OCI-LY7 (cell line): ENCODE results near the gene KRT31.

Experiments
- EZH2phosphoT487 ChIP-seq: fragments of 200-600 bp; sonication (generic); IDR thresholded peaks from 2 replicates; pipeline ENCODE4 v1.6.1; 2018; ENCODE audit warnings: low read depth, borderline replicate concordance, mild to moderate bottlenecking, mixed run types, antibody characterized with exemption, low read length, moderate library complexity, mixed read lengths
- TF ChIP-seq, protein P1 (sequence below): fragments of 200-600 bp; sonication (generic); conservative IDR thresholded peaks from 2 replicates; pipeline ENCODE4 v1.5.1; 2014; ENCODE audit warnings: mild to moderate bottlenecking, antibody characterized with exemption, low read length, moderate library complexity, mixed read lengths

DNA sequence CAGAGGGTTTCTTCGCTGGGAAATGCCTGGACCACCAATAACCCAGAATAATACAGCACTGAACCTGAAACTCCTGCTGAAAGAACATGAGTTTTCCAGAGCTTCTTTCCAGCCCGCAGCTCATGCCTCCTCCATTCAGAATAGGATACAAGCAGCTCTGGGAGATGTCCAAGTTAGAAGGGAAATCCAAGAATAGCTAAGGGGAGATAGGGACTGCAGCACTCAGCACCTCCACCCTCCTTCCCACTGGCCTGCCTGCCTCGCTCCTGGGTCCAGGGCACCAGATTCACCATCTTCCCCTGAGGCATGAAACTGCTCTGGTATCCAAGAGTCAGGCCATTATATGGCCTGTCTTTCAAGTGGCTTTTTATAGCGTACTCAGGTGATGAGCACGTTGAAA is 4.1 kb downstream of the KRT31 start:
- TF ChIP-seq, protein P1, sequence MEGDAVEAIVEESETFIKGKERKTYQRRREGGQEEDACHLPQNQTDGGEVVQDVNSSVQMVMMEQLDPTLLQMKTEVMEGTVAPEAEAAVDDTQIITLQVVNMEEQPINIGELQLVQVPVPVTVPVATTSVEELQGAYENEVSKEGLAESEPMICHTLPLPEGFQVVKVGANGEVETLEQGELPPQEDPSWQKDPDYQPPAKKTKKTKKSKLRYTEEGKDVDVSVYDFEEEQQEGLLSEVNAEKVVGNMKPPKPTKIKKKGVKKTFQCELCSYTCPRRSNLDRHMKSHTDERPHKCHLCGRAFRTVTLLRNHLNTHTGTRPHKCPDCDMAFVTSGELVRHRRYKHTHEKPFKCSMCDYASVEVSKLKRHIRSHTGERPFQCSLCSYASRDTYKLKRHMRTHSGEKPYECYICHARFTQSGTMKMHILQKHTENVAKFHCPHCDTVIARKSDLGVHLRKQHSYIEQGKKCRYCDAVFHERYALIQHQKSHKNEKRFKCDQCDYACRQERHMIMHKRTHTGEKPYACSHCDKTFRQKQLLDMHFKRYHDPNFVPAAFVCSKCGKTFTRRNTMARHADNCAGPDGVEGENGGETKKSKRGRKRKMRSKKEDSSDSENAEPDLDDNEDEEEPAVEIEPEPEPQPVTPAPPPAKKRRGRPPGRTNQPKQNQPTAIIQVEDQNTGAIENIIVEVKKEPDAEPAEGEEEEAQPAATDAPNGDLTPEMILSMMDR = no peak
- no peak for TF ChIP-seq EZH2phosphoT487
